GM23338 (cell line): ENCODE data around the gene CXorf65. TPM values are rescaled to one million over a fixed set of nuclear protein-coding genes. Genes with fewer than 3 reads are reported as not detected.

Experiments
- ATAC-seq: fragments of 200-7000 bp; cut with Tn5 transposase; 3 replicates; pipeline ENCODE4 v1.9.1; 2020
- DNase-seq: peaks from one replicate; pipeline ENCODE4 v3.0.0-alpha.2; 2015; ENCODE audit warnings: low spot score
- H2AFZ ChIP-seq: fragments of 200-600 bp; sonication (generic); 2 replicates; pipeline ENCODE4 v1.8.0; 2016; ENCODE audit warnings: antibody characterized with exemption, mild to moderate bottlenecking, moderate library complexity
- H3F3A ChIP-seq: fragments of 200-600 bp; sonication (generic); replicated peaks from 2 replicates; pipeline ENCODE4 v1.8.0; 2017; ENCODE audit warnings: antibody characterized with exemption, mixed run types, low read depth
- H3K27ac ChIP-seq: fragments of 200-600 bp; sonication (generic); 2 replicates; pipeline ENCODE4 v1.6.1; 2016; ENCODE audit warnings: low read depth
- H3K27me3 ChIP-seq: fragments of 200-600 bp; sonication (generic); 2 replicates; pipeline ENCODE4 v1.8.0; 2016; ENCODE audit warnings: mild to moderate bottlenecking, mixed run types, moderate library complexity; ENCODE audit not compliant: insufficient read depth
- H3K36me3 ChIP-seq: fragments of 200-600 bp; sonication (generic); 2 replicates; pipeline ENCODE4 v1.8.0; 2016; ENCODE audit warnings: mild to moderate bottlenecking; ENCODE audit not compliant: insufficient read depth
- H3K4me1 ChIP-seq: fragments of 200-600 bp; sonication (generic); 2 replicates; pipeline ENCODE4 v1.8.0; 2016; ENCODE audit warnings: mild to moderate bottlenecking, moderate library complexity; ENCODE audit not compliant: insufficient read depth
- H3K4me2 ChIP-seq: fragments of 200-600 bp; sonication (generic); 2 replicates; pipeline ENCODE4 v1.7.1; 2017; ENCODE audit warnings: mixed run types
- H3K4me3 ChIP-seq: fragments of 200-600 bp; sonication (generic); 2 replicates; pipeline ENCODE4 v1.6.1; 2016; ENCODE audit warnings: mixed run types
- H3K79me2 ChIP-seq: fragments of 200-600 bp; sonication (generic); replicated peaks from 2 replicates; pipeline ENCODE4 v1.8.0; 2017; ENCODE audit warnings: mild to moderate bottlenecking; ENCODE audit not compliant: insufficient read depth
- H3K9me2 ChIP-seq: fragments of 200-600 bp; sonication (generic); 2 replicates; pipeline ENCODE4 v1.8.0; 2017; ENCODE audit not compliant: insufficient read depth
- H4K20me1 ChIP-seq: fragments of 200-600 bp; sonication (generic); replicated peaks from 2 replicates; pipeline ENCODE4 v1.8.0; 2017; ENCODE audit warnings: mild to moderate bottlenecking; ENCODE audit not compliant: insufficient read depth
- H3K27ac Mint-ChIP-seq: 2 replicates; pipeline ENCODE4 v1.8.0; 2020; ENCODE audit warnings: inconsistent platforms, mild to moderate bottlenecking, moderate library complexity, mixed read lengths
- H3K27me3 Mint-ChIP-seq: 3 replicates; pipeline ENCODE4 v1.8.0; 2022; ENCODE audit warnings: low read depth, mild to moderate bottlenecking, moderate library complexity, mixed read lengths, inconsistent platforms; ENCODE audit not compliant: insufficient read depth, poor library complexity
- H3K36me3 Mint-ChIP-seq: 3 replicates; pipeline ENCODE4 v1.8.0; 2021; ENCODE audit warnings: low read depth, mild to moderate bottlenecking, inconsistent platforms, moderate library complexity, mixed read lengths
- H3K4me1 Mint-ChIP-seq: 3 replicates; pipeline ENCODE4 v1.8.0; 2020; ENCODE audit warnings: mild to moderate bottlenecking, inconsistent platforms, mixed read lengths
- H3K4me3 Mint-ChIP-seq: 3 replicates; pipeline ENCODE4 v1.8.0; 2021; ENCODE audit warnings: moderate library complexity, mild to moderate bottlenecking, inconsistent platforms, mixed read lengths
- H3K9me3 Mint-ChIP-seq: 3 replicates; pipeline ENCODE4 v1.8.0; 2020; ENCODE audit warnings: moderate library complexity, mild to moderate bottlenecking, inconsistent platforms, mixed read lengths
- CTCF ChIP-seq, 2 experiments: fragments of 200-600 bp in 1 of 2; sonication (generic) in 1 of 2; conservative IDR thresholded peaks; 2 replicates each; pipeline versions ENCODE4 v1.5.1 to v1.6.1; 2016 to 2017; ENCODE audit warnings: antibody characterized with exemption in 2 of 2, low read depth in 2 of 2, mild to moderate bottlenecking in 2 of 2, moderate library complexity in 1 of 2
- EZH2 ChIP-seq: fragments of 200-600 bp; sonication (generic); IDR thresholded peaks from one replicate; pipeline ENCODE4 v1.8.0; 2017; ENCODE audit warnings: antibody characterized with exemption, mild to moderate bottlenecking, low read depth; ENCODE audit not compliant: unreplicated experiment
- EZH2phosphoT487 ChIP-seq: fragments of 200-600 bp; sonication (generic); IDR thresholded peaks from one replicate; pipeline ENCODE4 v1.8.1; 2018; ENCODE audit warnings: antibody characterized with exemption; ENCODE audit not compliant: unreplicated experiment
- NANOG ChIP-seq: IDR thresholded peaks from 2 replicates; pipeline ENCODE4 v1.6.1; 2016; ENCODE audit warnings: antibody characterized with exemption, borderline replicate concordance
- POLR2AphosphoS5 ChIP-seq: IDR thresholded peaks from 2 replicates; pipeline ENCODE4 v1.6.1; 2016; ENCODE audit warnings: antibody characterized with exemption, low read depth
- STAT1 ChIP-seq: IDR thresholded peaks from one replicate; pipeline ENCODE4 v1.6.1; 2016; ENCODE audit warnings: antibody characterized with exemption; ENCODE audit not compliant: unreplicated experiment
- ZNF114 ChIP-seq: fragments of 250-450 bp; sonication (Bioruptor Pico); IDR thresholded peaks from 2 replicates; pipeline ENCODE4 v1.5.0; 2020; ENCODE audit warnings: mild to moderate bottlenecking, moderate library complexity
- ZNF331 ChIP-seq: fragments of 250-450 bp; sonication (Bioruptor Pico); IDR thresholded peaks from 2 replicates; pipeline ENCODE4 v1.5.0; 2020; ENCODE audit warnings: low read depth, mild to moderate bottlenecking, moderate library complexity
- polyA plus RNA-seq: library from polyadenylated mRNA; unstranded; fragments of >200 nt; fragmentation: Nextera tagmentation; extraction: Ambion mirVana; gene quantifications from 2 replicates; pipeline ENCODE4 v1.2.1, GENCODE V29; 2016
- total RNA-seq: library from RNA; depleted of rRNA; stranded (reverse); fragments of >200 nt; shearing (Covaris generic); gene quantifications from 2 replicates; pipeline ENCODE4 v1.2.3, GENCODE V29; 2014
- TF ChIP-seq, protein P1 (sequence below): fragments of 250-450 bp; sonication (Bioruptor Pico); IDR thresholded peaks from 2 replicates; pipeline ENCODE4 v1.5.0; 2020; ENCODE audit warnings: mild to moderate bottlenecking, moderate library complexity
- TF ChIP-seq, protein P2 (sequence below): IDR thresholded peaks from one replicate; pipeline ENCODE4 v1.6.1; 2018; ENCODE audit warnings: antibody characterized with exemption; ENCODE audit not compliant: unreplicated experiment
- TF ChIP-seq, protein P3 (sequence below): IDR thresholded peaks from 2 replicates; pipeline ENCODE4 v1.6.1; 2016; ENCODE audit warnings: antibody characterized with exemption

CXorf65 gene
- total and polyA plus RNA-seq, 2 experiments from 2014 or later, result 0.79 TPM; not detected in 1

DNA sequence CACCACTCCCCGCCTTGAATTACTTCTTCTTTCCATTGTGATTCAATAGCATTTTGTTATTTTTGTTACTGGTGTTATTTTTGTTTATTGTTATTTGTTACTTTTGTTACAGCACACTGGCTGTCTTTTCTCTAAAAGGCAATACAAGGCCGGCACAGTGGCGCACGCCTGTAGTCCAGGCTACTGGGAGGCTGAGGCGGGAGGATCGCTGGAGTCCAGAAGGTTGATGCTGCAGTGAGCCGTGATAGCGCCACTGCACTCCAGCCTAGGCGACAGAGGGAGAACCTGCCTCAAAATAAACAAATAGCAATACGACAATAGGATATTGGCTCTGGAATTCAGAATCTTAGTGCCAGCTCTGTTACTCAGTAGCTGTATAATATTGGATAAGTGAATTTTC, 10.8 kb upstream of the CXorf65 start (continued):
- TF ChIP-seq, protein P1, sequence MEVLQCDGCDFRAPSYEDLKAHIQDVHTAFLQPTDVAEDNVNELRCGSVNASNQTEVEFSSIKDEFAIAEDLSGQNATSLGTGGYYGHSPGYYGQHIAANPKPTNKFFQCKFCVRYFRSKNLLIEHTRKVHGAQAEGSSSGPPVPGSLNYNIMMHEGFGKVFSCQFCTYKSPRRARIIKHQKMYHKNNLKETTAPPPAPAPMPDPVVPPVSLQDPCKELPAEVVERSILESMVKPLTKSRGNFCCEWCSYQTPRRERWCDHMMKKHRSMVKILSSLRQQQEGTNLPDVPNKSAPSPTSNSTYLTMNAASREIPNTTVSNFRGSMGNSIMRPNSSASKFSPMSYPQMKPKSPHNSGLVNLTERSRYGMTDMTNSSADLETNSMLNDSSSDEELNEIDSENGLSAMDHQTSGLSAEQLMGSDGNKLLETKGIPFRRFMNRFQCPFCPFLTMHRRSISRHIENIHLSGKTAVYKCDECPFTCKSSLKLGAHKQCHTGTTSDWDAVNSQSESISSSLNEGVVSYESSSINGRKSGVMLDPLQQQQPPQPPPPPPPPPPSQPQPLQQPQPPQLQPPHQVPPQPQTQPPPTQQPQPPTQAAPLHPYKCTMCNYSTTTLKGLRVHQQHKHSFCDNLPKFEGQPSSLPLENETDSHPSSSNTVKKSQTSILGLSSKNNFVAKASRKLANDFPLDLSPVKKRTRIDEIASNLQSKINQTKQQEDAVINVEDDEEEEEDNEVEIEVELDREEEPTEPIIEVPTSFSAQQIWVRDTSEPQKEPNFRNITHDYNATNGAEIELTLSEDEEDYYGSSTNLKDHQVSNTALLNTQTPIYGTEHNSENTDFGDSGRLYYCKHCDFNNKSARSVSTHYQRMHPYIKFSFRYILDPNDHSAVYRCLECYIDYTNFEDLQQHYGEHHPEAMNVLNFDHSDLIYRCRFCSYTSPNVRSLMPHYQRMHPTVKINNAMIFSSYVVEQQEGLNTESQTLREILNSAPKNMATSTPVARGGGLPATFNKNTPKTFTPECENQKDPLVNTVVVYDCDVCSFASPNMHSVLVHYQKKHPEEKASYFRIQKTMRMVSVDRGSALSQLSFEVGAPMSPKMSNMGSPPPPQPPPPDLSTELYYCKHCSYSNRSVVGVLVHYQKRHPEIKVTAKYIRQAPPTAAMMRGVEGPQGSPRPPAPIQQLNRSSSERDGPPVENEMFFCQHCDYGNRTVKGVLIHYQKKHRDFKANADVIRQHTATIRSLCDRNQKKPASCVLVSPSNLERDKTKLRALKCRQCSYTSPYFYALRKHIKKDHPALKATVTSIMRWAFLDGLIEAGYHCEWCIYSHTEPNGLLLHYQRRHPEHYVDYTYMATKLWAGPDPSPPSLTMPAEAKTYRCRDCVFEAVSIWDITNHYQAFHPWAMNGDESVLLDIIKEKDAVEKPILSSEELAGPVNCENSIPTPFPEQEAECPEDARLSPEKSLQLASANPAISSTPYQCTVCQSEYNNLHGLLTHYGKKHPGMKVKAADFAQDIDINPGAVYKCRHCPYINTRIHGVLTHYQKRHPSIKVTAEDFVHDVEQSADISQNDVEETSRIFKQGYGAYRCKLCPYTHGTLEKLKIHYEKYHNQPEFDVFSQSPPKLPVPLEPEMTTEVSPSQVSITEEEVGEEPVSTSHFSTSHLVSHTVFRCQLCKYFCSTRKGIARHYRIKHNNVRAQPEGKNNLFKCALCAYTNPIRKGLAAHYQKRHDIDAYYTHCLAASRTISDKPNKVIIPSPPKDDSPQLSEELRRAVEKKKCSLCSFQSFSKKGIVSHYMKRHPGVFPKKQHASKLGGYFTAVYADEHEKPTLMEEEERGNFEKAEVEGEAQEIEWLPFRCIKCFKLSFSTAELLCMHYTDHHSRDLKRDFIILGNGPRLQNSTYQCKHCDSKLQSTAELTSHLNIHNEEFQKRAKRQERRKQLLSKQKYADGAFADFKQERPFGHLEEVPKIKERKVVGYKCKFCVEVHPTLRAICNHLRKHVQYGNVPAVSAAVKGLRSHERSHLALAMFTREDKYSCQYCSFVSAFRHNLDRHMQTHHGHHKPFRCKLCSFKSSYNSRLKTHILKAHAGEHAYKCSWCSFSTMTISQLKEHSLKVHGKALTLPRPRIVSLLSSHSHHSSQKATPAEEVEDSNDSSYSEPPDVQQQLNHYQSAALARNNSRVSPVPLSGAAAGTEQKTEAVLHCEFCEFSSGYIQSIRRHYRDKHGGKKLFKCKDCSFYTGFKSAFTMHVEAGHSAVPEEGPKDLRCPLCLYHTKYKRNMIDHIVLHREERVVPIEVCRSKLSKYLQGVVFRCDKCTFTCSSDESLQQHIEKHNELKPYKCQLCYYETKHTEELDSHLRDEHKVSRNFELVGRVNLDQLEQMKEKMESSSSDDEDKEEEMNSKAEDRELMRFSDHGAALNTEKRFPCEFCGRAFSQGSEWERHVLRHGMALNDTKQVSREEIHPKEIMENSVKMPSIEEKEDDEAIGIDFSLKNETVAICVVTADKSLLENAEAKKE (CRISPR knock-in tag), result no peak

DNA sequence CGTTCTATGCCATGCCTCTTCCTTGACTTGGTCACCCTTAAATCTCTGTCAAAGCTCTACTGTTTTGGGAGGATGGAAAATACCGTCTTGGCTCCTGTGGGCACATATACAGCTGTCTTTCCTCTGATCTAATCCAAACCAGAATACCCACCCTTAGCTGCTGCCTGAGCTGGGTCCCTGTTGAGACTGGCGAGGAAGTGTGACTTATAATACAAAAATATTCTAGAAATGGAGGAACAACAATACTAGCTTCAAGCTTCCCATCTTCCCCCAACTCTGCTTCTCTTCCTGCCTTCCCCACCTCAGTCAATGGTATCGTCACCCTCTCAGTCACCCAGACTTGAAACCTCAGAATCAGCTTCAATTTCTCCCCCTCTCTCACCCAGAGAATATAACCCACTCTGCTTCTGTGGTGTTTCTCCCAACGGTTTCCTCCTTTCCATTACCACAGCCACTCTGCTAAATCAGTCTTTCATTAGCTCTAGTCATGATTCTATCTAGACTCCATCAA, 5.4 kb upstream of the CXorf65 start:
- H2AFZ ChIP-seq, result no peak overlapping the region
- ATAC-seq, result no peak
- no peaks in the 10 kb centered on the region for H3K27me3 Mint-ChIP-seq

More for the DNA sequence above, 5.4 kb upstream of the CXorf65 start:
- Histone ChIP-seq H3K9me2 (no peaks in the 10 kb centered on the region), H3F3A (no peaks in the 10 kb centered on the region), H3K79me2 (no peaks in the 10 kb centered on the region), H3K4me3 (no peak overlapping the region), H3K36me3 (no peaks in the 10 kb centered on the region), H3K4me2 (no peak overlapping the region), H3K27me3 (peaks cover 54% of the 10 kb centered on the region), H4K20me1 (no peaks in the 10 kb centered on the region), H3K27ac (no peak overlapping the region), H3K4me1 (0 out of 2 replicates have a peak, but pooled peaks cover 4% of the 10 kb centered on the region)
- H3K9me3 Mint-ChIP-seq, result no peaks in the 10 kb centered on the region
- no peak for TF ChIP-seq EZH2
- TF ChIP-seq ZNF331 (CRISPR knock-in tag), result no peak
- TF ChIP-seq EZH2phosphoT487, result no peak
- no peak for TF ChIP-seq STAT1
- TF ChIP-seq POLR2AphosphoS5, result no peak
- no peak for TF ChIP-seq NANOG
- TF ChIP-seq ZNF114 (CRISPR knock-in tag), result no peak
- TF ChIP-seq CTCF (conservative IDR thresholded peaks at IDR 0.05; ENCODE audit: low read depth in 2 of 2), result no peak
- TF ChIP-seq, protein P2, sequence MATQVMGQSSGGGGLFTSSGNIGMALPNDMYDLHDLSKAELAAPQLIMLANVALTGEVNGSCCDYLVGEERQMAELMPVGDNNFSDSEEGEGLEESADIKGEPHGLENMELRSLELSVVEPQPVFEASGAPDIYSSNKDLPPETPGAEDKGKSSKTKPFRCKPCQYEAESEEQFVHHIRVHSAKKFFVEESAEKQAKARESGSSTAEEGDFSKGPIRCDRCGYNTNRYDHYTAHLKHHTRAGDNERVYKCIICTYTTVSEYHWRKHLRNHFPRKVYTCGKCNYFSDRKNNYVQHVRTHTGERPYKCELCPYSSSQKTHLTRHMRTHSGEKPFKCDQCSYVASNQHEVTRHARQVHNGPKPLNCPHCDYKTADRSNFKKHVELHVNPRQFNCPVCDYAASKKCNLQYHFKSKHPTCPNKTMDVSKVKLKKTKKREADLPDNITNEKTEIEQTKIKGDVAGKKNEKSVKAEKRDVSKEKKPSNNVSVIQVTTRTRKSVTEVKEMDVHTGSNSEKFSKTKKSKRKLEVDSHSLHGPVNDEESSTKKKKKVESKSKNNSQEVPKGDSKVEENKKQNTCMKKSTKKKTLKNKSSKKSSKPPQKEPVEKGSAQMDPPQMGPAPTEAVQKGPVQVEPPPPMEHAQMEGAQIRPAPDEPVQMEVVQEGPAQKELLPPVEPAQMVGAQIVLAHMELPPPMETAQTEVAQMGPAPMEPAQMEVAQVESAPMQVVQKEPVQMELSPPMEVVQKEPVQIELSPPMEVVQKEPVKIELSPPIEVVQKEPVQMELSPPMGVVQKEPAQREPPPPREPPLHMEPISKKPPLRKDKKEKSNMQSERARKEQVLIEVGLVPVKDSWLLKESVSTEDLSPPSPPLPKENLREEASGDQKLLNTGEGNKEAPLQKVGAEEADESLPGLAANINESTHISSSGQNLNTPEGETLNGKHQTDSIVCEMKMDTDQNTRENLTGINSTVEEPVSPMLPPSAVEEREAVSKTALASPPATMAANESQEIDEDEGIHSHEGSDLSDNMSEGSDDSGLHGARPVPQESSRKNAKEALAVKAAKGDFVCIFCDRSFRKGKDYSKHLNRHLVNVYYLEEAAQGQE, result no peak
- TF ChIP-seq, protein P3, sequence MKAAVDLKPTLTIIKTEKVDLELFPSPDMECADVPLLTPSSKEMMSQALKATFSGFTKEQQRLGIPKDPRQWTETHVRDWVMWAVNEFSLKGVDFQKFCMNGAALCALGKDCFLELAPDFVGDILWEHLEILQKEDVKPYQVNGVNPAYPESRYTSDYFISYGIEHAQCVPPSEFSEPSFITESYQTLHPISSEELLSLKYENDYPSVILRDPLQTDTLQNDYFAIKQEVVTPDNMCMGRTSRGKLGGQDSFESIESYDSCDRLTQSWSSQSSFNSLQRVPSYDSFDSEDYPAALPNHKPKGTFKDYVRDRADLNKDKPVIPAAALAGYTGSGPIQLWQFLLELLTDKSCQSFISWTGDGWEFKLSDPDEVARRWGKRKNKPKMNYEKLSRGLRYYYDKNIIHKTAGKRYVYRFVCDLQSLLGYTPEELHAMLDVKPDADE, result no peak
- no peak overlapping the region for H3K27ac Mint-ChIP-seq
- no peak overlapping the region for H3K4me3 Mint-ChIP-seq
- no peak for DNase-seq
- no peaks in the 10 kb centered on the region for H3K36me3 Mint-ChIP-seq
- peaks cover 16% of the 10 kb centered on the region; the same call in 2 of the 3 replicates for H3K4me1 Mint-ChIP-seq
